ENCODE measurements around the gene TOMM70.
A peak's percentile ranks its signal among the peaks of the same experiment; 100 is the strongest.
"Not testable (repeated sequence)": the region's sequence is repeated elsewhere in the genome, so short reads cannot be mapped to it uniquely, and the experiment has no call there.

The TOMM70 gene

GRCh38 chr3:100348727-100349126 is 52.2 kb downstream of the TOMM70 start:
- H3K9me3 ChIP-seq (ENCODE audit: low read depth, low read length), result no peaks in the 10 kb centered on the region
- no peak for DNase-seq (ENCODE audit: low read depth, low spot score)
- TF ChIP-seq FOXP2 (optimal IDR thresholded peaks at IDR 0.05; ENCODE audit: control extremely low read depth, extremely low read length, insufficient read depth) (no peak), POLR2AphosphoS5 (IDR thresholded peaks at IDR 0.05; ENCODE audit: borderline replicate concordance, low read depth, low read length) (no peak), EZH2 (IDR thresholded peaks at IDR 0.05) (no peak)
- H3K9ac ChIP-seq (ENCODE audit: insufficient read length), result no peak overlapping the region
- H3K36me3 ChIP-seq (ENCODE audit: insufficient read depth, low read length), result peaks cover 72% of the 10 kb centered on the region
- no peak overlapping the region for H3K4me3 ChIP-seq
- no peak overlapping the region for H3K27ac ChIP-seq

GRCh38 chr3:100340527-100340926 is 60.4 kb downstream of the TOMM70 start:
- Histone ChIP-seq H3K9me3 (ENCODE audit: low read depth, low read length) (no peaks in the 10 kb centered on the region), H3K27ac (no peak overlapping the region)
- TF ChIP-seq EZH2 (IDR thresholded peaks at IDR 0.05) (no peak), FOXP2 (optimal IDR thresholded peaks at IDR 0.05; ENCODE audit: control extremely low read depth, extremely low read length, insufficient read depth) (no peak), POLR2AphosphoS5 (IDR thresholded peaks at IDR 0.05; ENCODE audit: borderline replicate concordance, low read depth, low read length) (no peak)

GRCh38 chr3:100339786-100340185 is 61.1 kb downstream of the TOMM70 start:
- Histone ChIP-seq H3K27ac (no peak overlapping the region), H3K36me3 (ENCODE audit: insufficient read depth, low read length) (peaks cover 50% of the 10 kb centered on the region), H3K4me3 (no peak overlapping the region), H3K9me3 (ENCODE audit: low read depth, low read length) (no peaks in the 10 kb centered on the region), H3K9ac (ENCODE audit: insufficient read length) (no peak overlapping the region)
- no peak for TF ChIP-seq POLR2AphosphoS5 (IDR thresholded peaks at IDR 0.05; ENCODE audit: borderline replicate concordance, low read depth, low read length)
- TF ChIP-seq FOXP2 (optimal IDR thresholded peaks at IDR 0.05; ENCODE audit: control extremely low read depth, extremely low read length, insufficient read depth), result no peak
- no peak for TF ChIP-seq EZH2 (IDR thresholded peaks at IDR 0.05)
- no peak for DNase-seq (ENCODE audit: low read depth, low spot score)

More at GRCh38 chr3:100340527-100340926, 60.4 kb downstream of the TOMM70 start:
- DNase-seq (ENCODE audit: low read depth, low spot score), result no peak
- H3K36me3 ChIP-seq (ENCODE audit: insufficient read depth, low read length), result peaks cover 54% of the 10 kb centered on the region
- no peak overlapping the region for H3K9ac ChIP-seq (ENCODE audit: insufficient read length)
- no peak overlapping the region for H3K4me3 ChIP-seq

- H3K9me3 ChIP-seq (ENCODE audit: low read depth, low read length), result no peaks in the 10 kb centered on the region
- H3K36me3 ChIP-seq (ENCODE audit: insufficient read depth, low read length), result peaks cover 43% of the 10 kb centered on the region
- no peak overlapping the region for H3K27ac ChIP-seq
- no peak for DNase-seq (ENCODE audit: low read depth, low spot score)
- no peak overlapping the region for H3K9ac ChIP-seq (ENCODE audit: insufficient read length)
- no peak for TF ChIP-seq POLR2AphosphoS5 (IDR thresholded peaks at IDR 0.05; ENCODE audit: borderline replicate concordance, low read depth, low read length)
- H3K4me3 ChIP-seq, result no peak overlapping the region
Measured at GRCh38 chr3:100338911-100339310, 62.0 kb downstream of the TOMM70 start.

GRCh38 chr3:100336229-100336628 is 64.7 kb downstream of the TOMM70 start:
- not testable (repeated sequence) for H3K9ac ChIP-seq (ENCODE audit: insufficient read length); H3K9me3 ChIP-seq (ENCODE audit: low read depth, low read length); DNase-seq (ENCODE audit: low read depth, low spot score); H3K27ac ChIP-seq; H3K4me3 ChIP-seq
- H3K36me3 ChIP-seq (ENCODE audit: insufficient read depth, low read length), result peaks cover 18% of the 10 kb centered on the region

- Histone ChIP-seq H3K9ac (ENCODE audit: insufficient read length) (peak overlapping the region; percentile 79), H3K27ac (no peak overlapping the region), H3K36me3 (ENCODE audit: insufficient read depth, low read length) (peaks cover 10% of the 10 kb centered on the region), H3K4me3 (peak overlapping the region; percentile 92), H3K9me3 (ENCODE audit: low read depth, low read length) (no peaks in the 10 kb centered on the region)
- no peak for DNase-seq (ENCODE audit: low read depth, low spot score)
- TF ChIP-seq POLR2AphosphoS5 (IDR thresholded peaks at IDR 0.05; ENCODE audit: borderline replicate concordance, low read depth, low read length) (no peak), EZH2 (IDR thresholded peaks at IDR 0.05) (no peak), FOXP2 (optimal IDR thresholded peaks at IDR 0.05; ENCODE audit: control extremely low read depth, extremely low read length, insufficient read depth) (no peak)
Measured at GRCh38 chr3:100335434-100335833, 65.5 kb downstream of the TOMM70 start.

- TF ChIP-seq EZH2 (IDR thresholded peaks at IDR 0.05) (no peak), POLR2AphosphoS5 (IDR thresholded peaks at IDR 0.05; ENCODE audit: borderline replicate concordance, low read depth, low read length) (peak; percentile 55)
- DNase-seq (ENCODE audit: low read depth, low spot score), result no peak
- Histone ChIP-seq H3K9me3 (ENCODE audit: low read depth, low read length) (no peaks in the 10 kb centered on the region), H3K9ac (ENCODE audit: insufficient read length) (peak within 1 kb of the TSS; percentile 79), H3K36me3 (ENCODE audit: insufficient read depth, low read length) (peaks cover 3% of the 10 kb centered on the region; the same call in 1 of the 2 replicates), H3K27ac (no peak within 1 kb of the TSS), H3K4me3 (peak within 1 kb of the TSS; percentile 92)
Measured at GRCh38 chr3:100334488-100335351, 66.2 kb downstream of the TOMM70 start, which contains the start of gene NIT2. Gene NIT2 (plus strand): TSS chr3:100334757. CDS start chr3:100334792, 35 bp downstream.

- H3K27ac ChIP-seq, result no peak overlapping the region
- no peaks in the 10 kb centered on the region for H3K9me3 ChIP-seq (ENCODE audit: low read depth, low read length)
- no peak for DNase-seq (ENCODE audit: low read depth, low spot score)
- H3K4me3 ChIP-seq, result peak overlapping the region; percentile 92
- TF ChIP-seq FOXP2 (optimal IDR thresholded peaks at IDR 0.05; ENCODE audit: control extremely low read depth, extremely low read length, insufficient read depth), result no peak
- TF ChIP-seq POLR2AphosphoS5 (IDR thresholded peaks at IDR 0.05; ENCODE audit: borderline replicate concordance, low read depth, low read length), result no peak
- TF ChIP-seq EZH2 (IDR thresholded peaks at IDR 0.05), result no peak
- no peaks in the 10 kb centered on the region; the same call in 1 of the 2 replicates for H3K36me3 ChIP-seq (ENCODE audit: insufficient read depth, low read length)
- H3K9ac ChIP-seq (ENCODE audit: insufficient read length), result peak overlapping the region; percentile 79
Measured at GRCh38 chr3:100333970-100334487, 66.9 kb downstream of the TOMM70 start.
